Measurements from ENCODE around the gene LCP2.
"Not testable (repeated sequence)": the region's sequence is repeated elsewhere in the genome, so short reads cannot be mapped to it uniquely, and the experiment has no call there.

The LCP2 gene

GRCh38 chr5:170247363-170247762 is 50.2 kb downstream of the LCP2 start:
- DNase-seq, result no peak

GRCh38 chr5:170246126-170246870 is 51.3 kb downstream of the LCP2 start:
- DNase-seq, result no peak

GRCh38 chr5:170245436-170245835 is 52.1 kb downstream of the LCP2 start:
- DNase-seq, result not testable (repeated sequence)

GRCh38 chr5:170238456-170239196 is 59.0 kb downstream of the LCP2 start:
- DNase-seq, result no peak

- no peak for DNase-seq
These were observed 61.4 kb downstream of the LCP2 start for GRCh38 chr5:170235876-170236864.

- DNase-seq, result no peak
These were observed 64.2 kb downstream of the LCP2 start for GRCh38 chr5:170233358-170233892.

- DNase-seq, result no peak
These were observed 64.8 kb downstream of the LCP2 start, which contains the start of gene C5orf58 for GRCh38 chr5:170232786-170233185. TSS of gene C5orf58 (plus strand) at chr5:170232985. CDS start at chr5:170234977, 1,992 bp downstream.

GRCh38 chr5:170228762-170229435 is 68.7 kb downstream of the LCP2 start:
- no peak for DNase-seq

GRCh38 chr5:170226661-170227060 is 70.9 kb downstream of the LCP2 start:
- no peak for DNase-seq

GRCh38 chr5:170226129-170226615 is 71.4 kb downstream of the LCP2 start:
- DNase-seq, result no peak

- peak; percentile 72 for DNase-seq
These were observed 72.0 kb downstream of the LCP2 start for GRCh38 chr5:170225326-170226128.

- DNase-seq, result no peak
These were observed 73.7 kb downstream of the LCP2 start for GRCh38 chr5:170223906-170224305.

GRCh38 chr5:170223360-170223759 is 74.2 kb downstream of the LCP2 start:
- no peak for DNase-seq

GRCh38 chr5:170221327-170221741 is 76.2 kb downstream of the LCP2 start:
- DNase-seq, result no peak

GRCh38 chr5:170220191-170220590 is 77.4 kb downstream of the LCP2 start:
- no peak for DNase-seq

- no peak for DNase-seq
These were observed 78.0 kb downstream of the LCP2 start for GRCh38 chr5:170219615-170220014.

GRCh38 chr5:170218726-170219125 is 78.9 kb downstream of the LCP2 start:
- DNase-seq, result no peak

- DNase-seq, result no peak
These were observed 79.7 kb downstream of the LCP2 start for GRCh38 chr5:170217831-170218230.

- DNase-seq, result no peak
These were observed 81.2 kb downstream of the LCP2 start for GRCh38 chr5:170216257-170216864.

- DNase-seq, result no peak
These were observed 85.8 kb downstream of the LCP2 start for GRCh38 chr5:170211575-170212334.

All from effector CD4-positive, alpha-beta T cell (primary cell).